GM12878 (cell line): ENCODE measurements around the gene CHN1. TPM values are rescaled to one million over a fixed set of nuclear protein-coding genes. Genes with fewer than 3 reads are reported as not detected.

Experiments
- ATAC-seq: fragments of 200-7000 bp; cut with Tn5 transposase; 3 replicates; pipeline ENCODE4 v1.9.1; 2020; ENCODE audit warnings: mild to moderate bottlenecking, moderate library complexity
- BruUV-seq: library from RNA; stranded (reverse); fragments of 400-500 nt; replicated peaks from 2 replicates; lab custom pipeline; 2021; lab: Mats Ljungman, UMichigan
- CTCF ChIA-PET: fragments of 300-600 bp; sonication (Branson Sonifier 250); formaldehyde crosslinking; extraction: SDS; loops from one replicate; lab custom pipeline; 2021; ENCODE audit warnings: inconsistent platforms; lab: Yijun Ruan, JAX
- POLR2A ChIA-PET: fragments of 350-600 bp; formaldehyde crosslinking; extraction: SDS; loops from one replicate; lab custom pipeline; 2021; ENCODE audit warnings: inconsistent platforms; lab: Charles Lee
- RAD21 ChIA-PET: fragments of 300-600 bp; sonication (Branson Sonifier 250); formaldehyde crosslinking; loops from one replicate; lab custom pipeline; 2023; ENCODE audit warnings: antibody characterized with exemption; ENCODE audit not compliant: unreplicated experiment; lab: Charles Lee
- SMC1A ChIA-PET: fragments of 300-600 bp; sonication (Branson Sonifier 250); formaldehyde crosslinking; loops from one replicate; lab custom pipeline; 2023; ENCODE audit not compliant: unreplicated experiment, uncharacterized antibody; lab: Charles Lee
- DNase-seq: peaks from one replicate; pipeline ENCODE4 v3.0.0-alpha.2; 2011; ENCODE audit warnings: low read depth, low spot score
- FAIRE-seq: peaks from 3 replicates; lab custom pipeline; 2011; peaks lifted over from hg19 to GRCh38; lab: Jason Lieb, UNC
- H2AFZ ChIP-seq: 2 replicates; pipeline ENCODE4 v1.6.0; 2011; ENCODE audit warnings: low read depth, low read length, control low read depth; ENCODE audit not compliant: control insufficient read depth
- H3K27ac ChIP-seq: 2 replicates; pipeline ENCODE4 v1.5.1; 2011; ENCODE audit warnings: control low read depth; ENCODE audit not compliant: control insufficient read depth, insufficient read depth
- H3K27me3 ChIP-seq, 2 experiments: replicated peaks in 1 of 2; 2 replicates each; pipeline versions ENCODE4 v1.6.0 to v1.6.1; 2011; ENCODE audit warnings: low read length in 1 of 2; ENCODE audit not compliant: control insufficient read depth in 2 of 2, insufficient read depth in 2 of 2
- H3K36me3 ChIP-seq, 2 experiments: 2 replicates each; pipeline ENCODE4 v1.5.1; 2011; ENCODE audit warnings: low read length in 1 of 2; ENCODE audit not compliant: control insufficient read depth in 2 of 2, insufficient read depth in 2 of 2
- H3K4me1 ChIP-seq: 2 replicates; pipeline ENCODE4 v1.6.1; 2011; ENCODE audit warnings: mild to moderate bottlenecking, low read length, moderate library complexity, mixed read lengths; ENCODE audit not compliant: control insufficient read depth, insufficient read depth
- H3K4me2 ChIP-seq: 2 replicates; pipeline ENCODE4 v1.6.0; 2011; ENCODE audit warnings: control low read depth; ENCODE audit not compliant: control insufficient read depth, insufficient read depth
- H3K4me3 ChIP-seq: fragments of 200-600 bp; sonication (generic); 2 replicates; pipeline ENCODE4 v1.5.1; 2016
- H3K79me2 ChIP-seq: 2 replicates; pipeline ENCODE4 v1.6.0; 2011; ENCODE audit warnings: low read length; ENCODE audit not compliant: control insufficient read depth, insufficient read depth
- H3K9ac ChIP-seq: 2 replicates; pipeline ENCODE4 v1.8.0; 2011; ENCODE audit warnings: low read length, control low read depth, mixed read lengths; ENCODE audit not compliant: control insufficient read depth, insufficient read depth
- H3K9me3 ChIP-seq: replicated peaks from 3 replicates; pipeline ENCODE4 v1.5.1; 2011; ENCODE audit warnings: mild to moderate bottlenecking, low read length; ENCODE audit not compliant: control insufficient read depth, insufficient read depth
- H4K20me1 ChIP-seq: 2 replicates; pipeline ENCODE4 v1.6.0; 2011; ENCODE audit not compliant: control insufficient read depth, insufficient read depth
- ASH2L ChIP-seq: fragments of 300-600, 200-600 bp; sonication (generic); IDR thresholded peaks from 2 replicates; pipeline ENCODE4 v1.6.1; 2017; ENCODE audit warnings: low read depth, mild to moderate bottlenecking, borderline replicate concordance
- ATF2 ChIP-seq: IDR thresholded peaks from 2 replicates; pipeline ENCODE4 v1.6.1; 2012; ENCODE audit warnings: low read length, inconsistent platforms
- CTCF ChIP-seq, 3 experiments: IDR thresholded peaks in 2 of 3; conservative IDR thresholded peaks in 1 of 3; 2 replicates each; pipeline ENCODE4 v1.5.1; 2011; ENCODE audit warnings: low read depth in 3 of 3, low read length in 3 of 3, mild to moderate bottlenecking in 3 of 3, control low read depth in 2 of 3, moderate library complexity in 2 of 3, inconsistent platforms in 1 of 3, mixed read lengths in 1 of 3; ENCODE audit not compliant: control insufficient read depth in 2 of 3, insufficient read depth in 1 of 3; ENCODE audit errors: extremely low read depth in 1 of 3
- FOXK2 ChIP-seq: fragments of 450-650 bp; IDR thresholded peaks from 2 replicates; pipeline ENCODE4 v1.6.1; 2017; ENCODE audit warnings: mild to moderate bottlenecking, moderate library complexity
- JUND ChIP-seq: IDR thresholded peaks from 2 replicates; pipeline ENCODE4 v1.6.1; 2012; ENCODE audit warnings: low read depth, mild to moderate bottlenecking, low read length, improper control_type of control experiment, moderate library complexity
- MYB ChIP-seq: fragments of 150-350 bp; IDR thresholded peaks from 2 replicates; pipeline ENCODE4 v1.6.1; 2014; ENCODE audit warnings: mild to moderate bottlenecking, low read depth, low read length, borderline replicate concordance
- NFXL1 ChIP-seq: fragments of 450-650 bp; IDR thresholded peaks from 2 replicates; pipeline ENCODE4 v1.6.1; 2017; ENCODE audit warnings: antibody characterized with exemption, mild to moderate bottlenecking, borderline replicate concordance
- SIN3A ChIP-seq: IDR thresholded peaks from 2 replicates; pipeline ENCODE4 v1.6.1; 2012; ENCODE audit warnings: low read depth, low read length, improper control_type of control experiment
- SIX5 ChIP-seq: IDR thresholded peaks from 2 replicates; pipeline ENCODE4 v1.6.1; 2011; ENCODE audit warnings: mild to moderate bottlenecking, low read depth, low read length, moderate library complexity; ENCODE audit not compliant: severe bottlenecking
- TARDBP ChIP-seq: IDR thresholded peaks from 2 replicates; pipeline ENCODE4 v1.6.1; 2016; ENCODE audit warnings: borderline replicate concordance
- YBX1 ChIP-seq: fragments of 450-650 bp; IDR thresholded peaks from 2 replicates; pipeline ENCODE4 v1.6.1; 2016; ENCODE audit warnings: antibody characterized with exemption
- ZNF687 ChIP-seq: fragments of 450-650 bp; IDR thresholded peaks from 2 replicates; pipeline ENCODE4 v1.6.1; 2017; ENCODE audit warnings: mild to moderate bottlenecking, moderate library complexity
- in situ Hi-C: fragments of 300-500 bp; cut with MboI; formaldehyde crosslinking; loops from 9 replicates; pipeline ENCODE4 v1.14.3; 2018; ENCODE audit warnings: mixed read lengths
- intact Hi-C: fragments of 100-400 bp; cut with micrococcal nuclease; formaldehyde crosslinking; loops from one replicate; pipeline ENCODE4 v1.14.2; 2022; ENCODE audit not compliant: unreplicated experiment
- polyA plus RNA-seq, 11 experiments: library from polyadenylated mRNA; depleted of rRNA in 4 of 11; unstranded in 6 of 11; stranded (reverse) in 5 of 11; fragments of >200 nt; fragmentation: Nextera tagmentation in 4 of 11; fragmentation: Illumina TruSeq in 1 of 11; extraction: Ambion mirVana in 4 of 11; extraction: Trizol in 1 of 11; gene quantifications; 1 replicate in 1 of 11; 2 replicates in 10 of 11; pipeline versions ENCODE4 v1.2.1 to v1.2.3, GENCODE V29; 2011 to 2016; ENCODE audit warnings: inconsistent platforms in 2 of 11, missing spikeins in 2 of 11, low read depth in 1 of 11
- total RNA-seq, 4 experiments: library from RNA; depleted of rRNA in 3 of 4; stranded (reverse); fragments of >200 nt in 3 of 4; fragmentation: Illumina TruSeq in 1 of 4; extraction: Trizol in 1 of 4; gene quantifications; 2 replicates each; pipeline versions ENCODE4 v1.2.1 to v1.2.3, GENCODE V29; 2013 to 2021
- TF ChIP-seq, protein P1 (sequence below): IDR thresholded peaks from 2 replicates; pipeline ENCODE4 v1.6.1; 2012; ENCODE audit warnings: low read depth, low read length, improper control_type of control experiment

CHN1 gene
- total and polyA plus RNA-seq, 10 of the 15 experiments (the other 5 are each of a cell fraction or from before 2014, with no cell fraction given): 0.18 to 0.92 (median 0.53) TPM; not detected in 1

DNA sequence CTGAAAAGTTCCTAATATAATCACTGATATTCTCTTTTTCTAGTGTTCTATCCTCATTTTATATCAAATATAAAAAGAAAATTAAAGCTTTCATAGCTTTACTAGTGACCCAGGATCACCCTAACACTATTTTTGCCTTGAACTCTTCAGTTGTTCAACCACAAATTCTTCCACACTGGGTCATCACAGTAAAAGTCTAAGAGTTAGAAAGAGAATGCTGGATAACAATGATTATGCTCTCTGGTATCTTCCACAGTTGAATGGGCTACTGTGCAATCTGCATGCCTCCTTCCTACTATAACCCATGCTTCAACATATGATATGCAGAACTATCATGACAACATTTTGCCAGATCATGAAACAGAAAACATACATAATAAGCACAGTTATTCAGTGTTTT lies 32.3 kb downstream of the CHN1 start:
- Histone ChIP-seq H3K4me2 (no peak overlapping the region), H3K79me2 (no peaks in the 10 kb centered on the region), H3K27ac (no peak overlapping the region), H3K36me3 (no peaks in the 10 kb centered on the region), H4K20me1 (no peaks in the 10 kb centered on the region), H3K4me1 (no peaks in the 10 kb centered on the region), H3K4me3 (no peak overlapping the region), H3K9me3 (no peaks in the 10 kb centered on the region), H3K27me3 (peaks cover 0 to 1% of the 10 kb centered on the region in 2 experiments; a peak in 1 of 4 replicates), H3K9ac (no peak overlapping the region), H2AFZ (no peak overlapping the region)
- ChIA-PET CTCF (no interaction called here), SMC1A (no interaction called here), RAD21 (interaction anchor here (0.6 kb wide), 1 partner anchor 16 kb away, joined by 3 read pairs; no protein-coding TSS in a partner anchor), POLR2A (no interaction called here)
- in situ Hi-C loops: no loop called here
- DNase-seq: no peak
- FAIRE-seq: no peak
- TF ChIP-seq SIX5 (no peak), MYB (no peak), SIN3A (no peak), CTCF (IDR thresholded peaks at IDR 0.05 in 2 of 3, conservative IDR thresholded peaks at IDR 0.05 in 1 of 3; ENCODE audit: control insufficient read depth in 2 of 3, extremely low read depth in 1 of 3, insufficient read depth in 1 of 3, low read depth in 3 of 3, low read length in 3 of 3) (no peak), YBX1 (no peak), TARDBP (no peak), NFXL1 (no peak), ASH2L (no peak), JUND (no peak), ATF2 (no peak), ZNF687 (no peak), FOXK2 (no peak)
- TF ChIP-seq, protein P1, sequence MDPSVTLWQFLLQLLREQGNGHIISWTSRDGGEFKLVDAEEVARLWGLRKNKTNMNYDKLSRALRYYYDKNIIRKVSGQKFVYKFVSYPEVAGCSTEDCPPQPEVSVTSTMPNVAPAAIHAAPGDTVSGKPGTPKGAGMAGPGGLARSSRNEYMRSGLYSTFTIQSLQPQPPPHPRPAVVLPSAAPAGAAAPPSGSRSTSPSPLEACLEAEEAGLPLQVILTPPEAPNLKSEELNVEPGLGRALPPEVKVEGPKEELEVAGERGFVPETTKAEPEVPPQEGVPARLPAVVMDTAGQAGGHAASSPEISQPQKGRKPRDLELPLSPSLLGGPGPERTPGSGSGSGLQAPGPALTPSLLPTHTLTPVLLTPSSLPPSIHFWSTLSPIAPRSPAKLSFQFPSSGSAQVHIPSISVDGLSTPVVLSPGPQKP: no peak
- no TSS peak for BruUV-seq
- no peak for ATAC-seq
- intact Hi-C loops: no loop called here
